ENCODE data around the gene NRK.
"Not testable (repeated sequence)": the region's sequence is repeated elsewhere in the genome, so short reads cannot be mapped to it uniquely, and the experiment has no call there.

NRK gene

DNA sequence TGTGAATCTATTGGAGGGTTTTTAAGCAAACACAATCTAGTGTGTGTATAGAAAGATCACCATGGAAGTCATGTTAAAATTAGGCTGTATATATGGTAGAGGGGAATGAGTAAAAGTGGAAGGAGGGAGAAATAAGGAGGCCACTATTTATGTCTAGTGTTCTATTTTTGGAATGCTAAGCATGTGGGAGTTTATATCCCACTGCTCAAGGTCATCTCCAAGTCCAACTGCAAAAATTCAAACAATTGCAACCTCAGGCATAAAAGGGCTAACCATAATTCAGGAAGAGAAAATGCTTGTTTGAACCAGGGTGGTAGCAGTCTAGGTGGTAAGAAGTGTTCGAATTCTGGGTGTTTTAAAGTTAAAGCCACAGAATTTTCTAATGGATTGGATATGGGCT, 177.0 kb downstream of the NRK start:
- Histone ChIP-seq H3K36me3 (ENCODE audit: control insufficient read depth, insufficient read depth, low read length) (no peaks in the 10 kb centered on the region), H3K27ac (ENCODE audit: low read depth, low read length) (no peak overlapping the region), H3K4me1 (ENCODE audit: control insufficient read depth, insufficient read depth, low read length) (no peaks in the 10 kb centered on the region), H3K4me3 (ENCODE audit: low read depth, low read length) (no peak overlapping the region), H3K9ac (ENCODE audit: low read length) (no peak overlapping the region), H3K27me3 (ENCODE audit: control insufficient read depth, insufficient read depth, low read length) (peaks cover 3% of the 10 kb centered on the region; the same call in 1 of the 2 replicates), H3K9me3 (ENCODE audit: control insufficient read depth, insufficient read depth, low read depth, low read length) (no peaks in the 10 kb centered on the region)

DNA sequence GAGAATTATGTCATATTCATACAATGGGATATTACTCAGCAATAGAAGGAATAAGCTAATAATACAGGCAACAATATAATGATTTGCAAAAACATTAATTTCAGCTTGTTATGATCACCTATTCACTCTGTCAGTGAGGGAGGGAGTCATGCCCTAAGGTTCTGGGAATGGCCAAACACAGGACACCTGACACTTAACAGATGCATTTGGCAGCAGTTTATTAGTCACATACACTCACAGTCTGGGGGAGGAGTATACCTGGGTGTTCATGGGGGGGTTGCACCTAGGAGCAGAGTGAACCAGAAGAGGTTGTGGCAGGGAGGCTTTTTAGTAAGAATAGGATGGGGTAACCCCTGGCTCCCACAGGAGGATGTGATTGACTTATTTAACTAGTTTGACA, 177.9 kb downstream of the NRK start:
- H3K9ac ChIP-seq (ENCODE audit: low read length), result no peak overlapping the region
- no peak overlapping the region for H3K27ac ChIP-seq (ENCODE audit: low read depth, low read length)
- no peak overlapping the region for H3K4me3 ChIP-seq (ENCODE audit: low read depth, low read length)
- no peaks in the 10 kb centered on the region for H3K36me3 ChIP-seq (ENCODE audit: control insufficient read depth, insufficient read depth, low read length)
- no peaks in the 10 kb centered on the region for H3K9me3 ChIP-seq (ENCODE audit: control insufficient read depth, insufficient read depth, low read depth, low read length)
- no peaks in the 10 kb centered on the region; the same call in 1 of the 2 replicates for H3K27me3 ChIP-seq (ENCODE audit: control insufficient read depth, insufficient read depth, low read length)
- H3K4me1 ChIP-seq (ENCODE audit: control insufficient read depth, insufficient read depth, low read length), result no peaks in the 10 kb centered on the region

GRCh38 chrX:106000609-106001008, 178.3 kb downstream of the NRK start:
- not testable (repeated sequence) for H3K4me1 ChIP-seq (ENCODE audit: control insufficient read depth, insufficient read depth, low read length); H3K27me3 ChIP-seq (ENCODE audit: control insufficient read depth, insufficient read depth, low read length); H3K27ac ChIP-seq (ENCODE audit: low read depth, low read length); H3K36me3 ChIP-seq (ENCODE audit: control insufficient read depth, insufficient read depth, low read length); H3K9me3 ChIP-seq (ENCODE audit: control insufficient read depth, insufficient read depth, low read depth, low read length); H3K4me3 ChIP-seq (ENCODE audit: low read depth, low read length); H3K9ac ChIP-seq (ENCODE audit: low read length)

DNA sequence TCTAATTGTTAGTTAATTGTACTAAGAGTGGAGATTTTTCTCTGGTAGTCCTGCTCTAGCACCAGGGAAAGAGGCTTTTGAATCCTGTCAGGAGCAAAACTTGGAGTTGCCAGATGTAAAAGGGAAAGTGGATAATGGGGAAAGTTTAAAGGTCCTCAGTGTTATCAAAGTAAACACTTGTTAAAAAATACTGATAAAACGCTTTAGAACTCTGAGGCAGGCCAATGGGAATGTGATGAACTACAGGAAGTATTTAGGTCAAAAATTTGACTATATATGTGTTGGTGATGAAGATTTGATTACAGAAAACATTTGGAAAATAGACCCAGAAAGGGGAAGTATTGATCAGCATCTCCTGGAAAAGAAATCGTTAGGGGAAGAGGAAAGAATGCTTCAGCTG, 183.3 kb downstream of the NRK start:
- Histone ChIP-seq H3K9me3 (ENCODE audit: control insufficient read depth, insufficient read depth, low read depth, low read length) (no peaks in the 10 kb centered on the region), H3K9ac (ENCODE audit: low read length) (no peak overlapping the region), H3K4me1 (ENCODE audit: control insufficient read depth, insufficient read depth, low read length) (no peaks in the 10 kb centered on the region), H3K36me3 (ENCODE audit: control insufficient read depth, insufficient read depth, low read length) (no peaks in the 10 kb centered on the region), H3K27me3 (ENCODE audit: control insufficient read depth, insufficient read depth, low read length) (peaks cover 3% of the 10 kb centered on the region; the same call in 1 of the 2 replicates), H3K27ac (ENCODE audit: low read depth, low read length) (no peak overlapping the region), H3K4me3 (ENCODE audit: low read depth, low read length) (no peak overlapping the region)

GRCh38 chrX:106007815-106008214, 185.5 kb downstream of the NRK start:
- Histone ChIP-seq H3K4me1 (ENCODE audit: control insufficient read depth, insufficient read depth, low read length) (no peaks in the 10 kb centered on the region), H3K36me3 (ENCODE audit: control insufficient read depth, insufficient read depth, low read length) (no peaks in the 10 kb centered on the region), H3K9me3 (ENCODE audit: control insufficient read depth, insufficient read depth, low read depth, low read length) (peaks cover 8% of the 10 kb centered on the region), H3K27ac (ENCODE audit: low read depth, low read length) (no peak overlapping the region), H3K4me3 (ENCODE audit: low read depth, low read length) (no peak overlapping the region), H3K9ac (ENCODE audit: low read length) (no peak overlapping the region), H3K27me3 (ENCODE audit: control insufficient read depth, insufficient read depth, low read length) (peaks cover 3% of the 10 kb centered on the region; the same call in 1 of the 2 replicates)

All from HUES6 (cell line).